NCI-H446 treated with DMSO at 0.1 percent for 48 hours (cell line): Measurements from ENCODE around the gene SIM1.

Experiments used
- DNase-seq: peaks from one replicate; lab custom pipeline; 2025; lab: John Stamatoyannopoulos, UW

The SIM1 gene

DNA sequence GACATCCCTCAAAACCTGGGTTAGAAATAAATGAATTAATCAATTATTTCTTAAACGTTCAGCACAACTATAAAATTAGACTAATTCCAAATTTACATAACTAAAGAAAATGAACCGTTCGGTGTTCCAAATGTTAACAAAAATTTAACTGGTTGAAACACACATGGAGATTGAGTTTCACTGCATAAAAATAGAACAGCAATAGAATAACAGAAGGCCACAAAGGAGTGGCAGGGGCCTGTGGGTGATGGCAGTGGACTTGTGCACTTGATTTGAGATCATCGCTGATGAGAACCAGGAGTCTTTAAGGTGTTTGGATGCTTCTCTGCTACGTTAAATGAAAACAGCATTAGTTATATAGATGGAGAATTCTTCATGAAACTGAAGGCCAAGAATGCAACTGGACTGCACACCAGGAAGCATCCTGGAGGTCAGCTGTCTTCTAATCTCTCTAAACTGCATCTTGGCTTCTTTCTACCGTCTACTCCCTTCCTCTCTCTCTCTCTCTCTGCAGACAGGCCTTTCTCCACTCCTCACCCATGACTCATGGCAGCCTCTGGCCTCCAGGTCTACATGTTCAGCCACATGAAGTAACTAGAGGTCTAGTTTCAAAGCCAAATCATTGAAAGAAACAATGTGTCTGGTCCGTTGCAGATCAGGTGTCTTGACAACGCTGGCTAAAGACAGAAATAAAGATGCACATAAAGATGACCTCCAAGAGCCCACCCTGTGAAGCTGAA lies 111.3 kb downstream of the SIM1 start:
- no peak for DNase-seq

DNA sequence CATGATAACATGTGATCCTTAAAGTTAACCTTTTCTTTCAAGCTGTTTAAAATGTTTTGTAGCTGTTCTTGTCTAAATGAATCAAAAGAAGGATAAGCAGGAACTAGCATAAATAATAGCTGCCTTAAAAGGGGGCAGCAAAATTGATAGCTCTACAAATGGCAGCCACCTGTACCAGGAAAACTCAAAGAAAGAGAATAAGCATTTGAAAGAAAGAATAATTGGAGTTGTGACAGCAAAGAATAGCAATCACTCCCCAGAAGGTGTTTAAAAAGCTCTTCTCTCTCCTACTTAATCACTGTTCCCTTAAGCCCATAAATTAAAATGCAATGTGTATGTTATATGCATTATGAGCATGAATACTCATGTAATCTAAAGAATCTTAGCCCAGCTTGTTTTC lies 114.6 kb downstream of the SIM1 start:
- DNase-seq: no peak

DNA sequence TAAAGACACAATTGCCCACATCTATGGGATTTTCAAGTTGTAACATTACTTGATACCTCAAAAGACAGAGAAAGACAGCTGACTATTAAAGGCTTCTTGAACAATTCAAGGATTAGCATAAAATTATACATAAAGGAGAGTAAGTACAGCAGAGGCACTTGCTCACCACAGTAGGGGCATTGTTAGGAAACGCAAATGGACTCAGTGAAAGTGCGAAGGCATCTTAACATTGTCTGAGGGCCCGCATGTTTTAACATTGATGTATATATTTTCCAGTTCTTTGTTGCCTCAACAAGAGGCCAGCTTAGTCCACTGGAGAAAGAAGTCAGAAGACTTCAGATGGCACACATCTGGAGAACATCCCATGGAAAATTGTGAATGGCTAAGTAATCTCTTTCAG lies 115.4 kb downstream of the SIM1 start:
- DNase-seq: no peak

GRCh38 chr6:100347901-100348550 lies 116.7 kb downstream of the SIM1 start:
- DNase-seq: no peak

GRCh38 chr6:100346828-100347227 lies 117.9 kb downstream of the SIM1 start:
- peak; percentile 19 for DNase-seq

- no peak for DNase-seq
Measured at GRCh38 chr6:100346203-100346602, 118.5 kb downstream of the SIM1 start.

DNA sequence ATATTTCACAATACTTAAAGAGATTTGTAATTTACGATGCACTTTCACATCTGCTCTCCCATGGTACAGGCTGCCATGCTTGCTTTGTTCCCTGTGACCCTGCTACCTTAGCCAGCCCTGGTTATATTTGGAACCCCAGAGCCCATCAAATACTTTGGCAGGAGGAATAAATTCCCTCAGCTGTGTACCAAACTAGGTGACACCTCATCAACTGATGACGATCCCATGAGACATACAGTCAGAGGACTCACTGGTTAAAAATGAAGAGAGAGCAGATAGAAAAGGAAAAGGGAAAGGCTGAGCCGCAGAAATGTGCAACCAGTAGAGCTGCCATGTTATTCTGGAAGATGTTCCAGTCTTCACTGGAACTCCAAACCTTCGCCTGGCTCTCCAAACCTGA lies 120.0 kb downstream of the SIM1 start:
- DNase-seq: no peak

DNA sequence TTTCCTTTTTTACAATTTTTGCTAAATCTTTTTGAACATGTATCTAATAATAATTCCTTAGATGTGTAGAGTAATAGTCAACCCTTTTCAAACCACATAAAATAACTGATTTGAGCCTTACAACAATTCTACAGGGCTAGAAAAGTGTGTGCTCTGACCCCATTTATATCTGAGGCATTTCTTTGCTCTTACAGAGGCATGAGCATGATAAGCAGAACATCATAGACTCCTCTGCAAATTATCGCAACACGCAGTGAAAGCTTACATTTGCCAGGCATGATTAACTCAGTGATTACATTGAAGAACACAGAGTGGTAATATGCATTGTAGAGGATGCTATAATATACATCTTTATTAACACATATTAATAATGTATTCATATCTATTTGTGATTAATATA lies 120.4 kb downstream of the SIM1 start:
- DNase-seq: no peak

DNA sequence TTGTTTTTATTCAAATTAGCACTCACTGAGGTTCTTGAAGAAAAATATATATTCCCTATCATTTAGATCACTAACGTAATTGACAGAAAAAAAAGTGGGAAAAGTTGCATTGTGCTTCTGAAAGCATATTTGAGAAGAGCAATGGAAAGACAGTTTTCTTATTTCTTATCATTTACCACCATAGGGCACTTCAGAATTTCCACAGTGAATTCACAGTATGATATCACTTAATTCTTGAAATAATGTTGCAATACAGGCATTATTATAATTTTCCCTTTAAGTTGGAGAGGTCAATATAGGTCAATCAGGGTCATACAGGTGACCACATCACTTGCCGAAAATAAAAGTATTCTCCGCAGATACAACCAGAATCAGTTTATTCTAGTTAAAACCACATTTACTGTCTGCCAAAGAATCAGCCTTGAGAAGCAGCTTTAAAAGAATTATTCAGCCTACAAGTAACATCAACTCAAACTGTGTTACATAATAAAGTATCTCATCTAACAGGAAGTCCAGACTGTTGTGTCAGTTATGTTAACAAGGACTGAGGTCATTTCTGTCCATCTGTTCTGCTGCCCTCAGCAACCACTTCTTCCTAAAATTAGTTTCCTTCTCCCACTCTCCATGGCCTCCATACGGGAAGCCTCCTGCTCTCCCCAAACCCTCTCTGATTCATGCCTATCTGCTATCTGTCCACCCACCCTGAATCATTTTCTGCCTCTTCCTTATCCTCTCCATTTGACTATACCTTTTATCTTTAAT lies 121.2 kb downstream of the SIM1 start:
- no peak for DNase-seq

- no peak for DNase-seq
Measured at GRCh38 chr6:100342830-100343229, 121.9 kb downstream of the SIM1 start.

- DNase-seq: no peak
Measured at GRCh38 chr6:100339574-100340255, 125.0 kb downstream of the SIM1 start.

DNA sequence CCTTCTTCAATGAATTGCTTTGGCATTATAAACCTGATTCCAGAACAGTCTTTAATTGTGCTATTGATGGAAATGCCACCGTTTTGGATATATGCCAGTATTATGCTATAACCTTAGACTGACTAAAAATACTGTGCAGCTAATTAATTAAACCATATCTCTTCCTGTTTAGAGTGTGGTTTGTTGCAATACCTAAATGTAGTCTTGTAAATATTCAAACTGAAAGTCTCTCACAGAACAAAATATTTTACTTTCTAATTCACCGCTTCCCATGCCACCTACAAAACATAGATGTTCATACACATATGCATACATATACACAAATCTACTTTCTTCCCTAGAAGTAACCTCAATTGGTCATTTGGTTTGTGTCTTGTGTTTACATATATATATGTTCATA lies 126.6 kb downstream of the SIM1 start:
- DNase-seq: no peak

DNA sequence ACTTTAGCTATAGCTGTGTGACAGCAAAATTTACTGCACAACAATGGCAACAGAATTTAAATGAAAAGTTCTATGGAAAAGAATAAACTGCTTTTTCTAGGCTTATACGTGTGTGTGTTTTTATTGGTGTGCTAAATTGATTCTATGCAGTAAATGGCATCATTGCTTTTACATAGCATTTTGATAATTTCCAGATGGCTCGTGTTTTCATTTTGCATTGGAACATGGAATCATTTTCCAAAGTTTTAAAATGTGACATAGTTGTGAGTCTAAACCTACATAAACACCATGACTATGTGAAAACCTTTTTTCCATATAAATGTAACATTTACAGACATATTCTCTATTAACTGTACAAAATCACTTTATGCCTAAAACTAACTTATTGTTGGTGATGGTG lies 127.8 kb downstream of the SIM1 start:
- DNase-seq: no peak

- DNase-seq: no peak
Measured at GRCh38 chr6:100335991-100336390, 128.7 kb downstream of the SIM1 start.
